Hematopoietic multipotent progenitor cell treated with erythropoietin and hydrocortisone succinate and interleukin-3 and kit ligand, for 15 days (in vitro differentiated cells): ENCODE results near the gene HACD2.
A peak's percentile ranks its signal among the peaks of the same experiment; 100 is the strongest.
"Not testable (repeated sequence)": the region's sequence is repeated elsewhere in the genome, so short reads cannot be mapped to it uniquely, and the experiment has no call there.

ENCODE experiments used
- DNase-seq: peaks from one replicate; pipeline ENCODE4 v3.0.0-alpha.2; 2015; ENCODE audit warnings: low spot score

The HACD2 gene

GRCh38 chr3:123523023-123523412, 61.8 kb downstream of the HACD2 start:
- DNase-seq, result no peak

- DNase-seq, result no peak
Observed at GRCh38 chr3:123522320-123523022, 62.4 kb downstream of the HACD2 start.

- DNase-seq, result no peak
Observed at GRCh38 chr3:123521179-123521969, 63.5 kb downstream of the HACD2 start.

GRCh38 chr3:123520656-123521055, 64.2 kb downstream of the HACD2 start:
- DNase-seq, result no peak

- DNase-seq, result no peak
Observed at GRCh38 chr3:123518892-123519485, 65.9 kb downstream of the HACD2 start.

GRCh38 chr3:123511726-123512125, 73.1 kb downstream of the HACD2 start:
- no peak for DNase-seq

GRCh38 chr3:123511084-123511483, 73.8 kb downstream of the HACD2 start:
- DNase-seq, result no peak

- DNase-seq, result no peak
Observed at GRCh38 chr3:123508178-123508577, 76.7 kb downstream of the HACD2 start.

GRCh38 chr3:123505820-123506219, 79.0 kb downstream of the HACD2 start:
- DNase-seq, result no peak

- no peak for DNase-seq
Observed at GRCh38 chr3:123503203-123503602, 81.7 kb downstream of the HACD2 start.

GRCh38 chr3:123499322-123499721, 85.5 kb downstream of the HACD2 start:
- no peak for DNase-seq

- no peak for DNase-seq
Observed at GRCh38 chr3:123498761-123499160, 86.1 kb downstream of the HACD2 start.

- no peak for DNase-seq
Observed at GRCh38 chr3:123493912-123494311, 90.9 kb downstream of the HACD2 start.

- DNase-seq, result no peak
Observed at GRCh38 chr3:123491966-123492587, 92.8 kb downstream of the HACD2 start.

GRCh38 chr3:123489400-123490004, 95.4 kb downstream of the HACD2 start:
- peak; percentile 57 for DNase-seq

GRCh38 chr3:123488645-123489347, 96.1 kb downstream of the HACD2 start:
- DNase-seq, result no peak

- DNase-seq, result not testable (repeated sequence)
Observed at GRCh38 chr3:123487063-123487462, 97.8 kb downstream of the HACD2 start.

- DNase-seq, result no peak
Observed at GRCh38 chr3:123486460-123486859, 98.4 kb downstream of the HACD2 start.

GRCh38 chr3:123485551-123485950, 99.3 kb downstream of the HACD2 start:
- no peak for DNase-seq

- DNase-seq, result no peak
Observed at GRCh38 chr3:123483146-123483545, 101.7 kb downstream of the HACD2 start.

GRCh38 chr3:123481722-123482457, 103.0 kb downstream of the HACD2 start:
- no peak for DNase-seq
